ENCODE measurements around the gene LPP. TPM values are rescaled to one million over a fixed set of nuclear protein-coding genes. Genes with fewer than 3 reads are reported as not detected.
"Not testable (repeated sequence)": the region's sequence is repeated elsewhere in the genome, so short reads cannot be mapped to it uniquely, and the experiment has no call there.

Gene LPP
- total RNA-seq, 1 donor from 2014 or later = 63.6 TPM

DNA sequence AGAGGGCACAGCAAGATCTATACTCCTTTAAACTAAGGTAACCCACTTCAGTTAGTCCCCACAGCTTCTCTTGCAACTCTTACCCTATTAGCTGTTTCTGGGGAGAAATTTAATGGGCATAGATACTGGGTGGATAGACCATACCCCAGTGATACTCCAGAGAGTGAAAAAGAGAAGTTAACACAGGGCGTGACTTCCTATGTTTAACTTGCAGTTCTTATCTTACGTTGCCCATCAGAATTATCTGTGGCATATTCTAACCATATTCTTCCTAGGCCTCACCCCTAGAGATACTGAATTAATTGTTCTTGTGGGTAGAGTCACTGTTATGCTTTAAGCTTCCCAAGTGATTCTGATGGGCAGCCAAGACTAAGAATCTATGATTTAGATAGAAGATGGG lies 532.4 kb downstream of the LPP start:
- no peak for DNase-seq (ENCODE audit: low spot score)
- no peak for ATAC-seq

DNA sequence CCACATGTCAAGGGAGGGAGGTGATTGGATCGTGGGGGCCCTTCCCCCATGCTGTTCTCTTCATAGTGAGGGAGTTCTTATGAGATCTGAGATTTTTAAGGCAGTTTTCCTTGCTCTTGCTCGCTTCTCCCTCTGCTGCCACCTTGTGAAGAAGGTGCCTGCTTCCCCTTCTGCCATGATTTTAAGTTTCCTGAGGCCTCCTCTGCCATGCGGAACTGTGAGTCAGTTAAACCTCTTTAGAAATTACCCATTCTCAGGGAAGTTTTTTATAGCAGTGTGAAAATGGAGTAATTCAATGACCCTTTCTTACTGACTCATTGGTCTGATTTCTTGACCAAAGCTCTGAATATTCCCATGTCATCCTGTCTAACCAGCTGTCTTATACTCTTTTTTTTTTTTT lies 533.4 kb downstream of the LPP start:
- ATAC-seq = no peak
- no peak for DNase-seq (ENCODE audit: low spot score)

DNA sequence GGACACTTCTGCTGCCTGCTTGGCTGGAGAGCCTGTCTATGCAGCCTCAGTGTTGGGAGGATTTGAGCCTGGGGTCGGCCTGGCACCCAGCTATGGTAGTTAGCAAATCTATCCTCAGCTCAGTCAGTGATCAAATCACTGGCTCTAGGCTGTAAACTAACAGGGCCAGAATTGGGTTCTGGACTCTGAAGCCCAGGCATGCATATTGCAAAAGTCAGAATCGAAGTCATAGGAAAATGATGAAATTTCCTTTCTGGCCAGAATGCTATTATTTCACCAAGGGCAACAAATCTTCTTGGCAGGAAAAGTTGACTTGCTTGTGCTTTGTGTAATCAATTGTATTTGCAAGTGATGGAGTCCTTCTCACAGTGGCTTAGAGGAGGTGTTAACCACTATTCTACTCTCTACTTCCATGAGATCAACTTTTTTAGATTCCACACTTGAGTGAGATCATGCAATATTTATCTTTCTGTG lies 535.2 kb downstream of the LPP start:
- ATAC-seq (peak; percentile 81), DNase-seq (ENCODE audit: low spot score) (peak; percentile 64)

DNA sequence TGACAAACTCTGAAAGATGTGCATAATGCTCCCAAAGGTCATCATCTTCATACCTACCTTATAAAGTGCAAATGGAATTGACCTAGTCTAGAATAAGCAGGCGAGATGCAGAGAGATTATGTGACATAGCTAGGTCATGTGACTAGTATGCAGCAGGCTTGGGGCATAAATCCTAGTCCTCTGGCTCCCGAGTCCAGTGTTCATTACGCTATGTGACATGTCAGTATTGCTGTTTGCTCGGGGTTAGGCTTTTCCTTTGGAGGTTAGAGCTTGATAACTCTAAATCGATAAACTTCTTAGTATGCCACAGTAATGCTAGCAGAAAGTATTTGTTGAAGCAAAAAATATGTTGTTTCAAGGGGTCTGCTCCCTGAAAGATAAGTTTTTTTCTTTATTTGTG lies 536.1 kb downstream of the LPP start:
- peak; percentile 54 for DNase-seq (ENCODE audit: low spot score)

GRCh38 chr3:188691004-188691403 lies 537.0 kb downstream of the LPP start:
- DNase-seq (ENCODE audit: low spot score) (no peak), ATAC-seq (no peak)

More for the DNA sequence above, 536.1 kb downstream of the LPP start:
- peak; percentile 72 for ATAC-seq

GRCh38 chr3:188691665-188692064 lies 537.7 kb downstream of the LPP start:
- DNase-seq (ENCODE audit: low spot score) (no peak), ATAC-seq (no peak)

- DNase-seq (ENCODE audit: low spot score) (no peak), ATAC-seq (no peak)
Measured at GRCh38 chr3:188692700-188693099, 538.7 kb downstream of the LPP start.

GRCh38 chr3:188693435-188693834 lies 539.5 kb downstream of the LPP start:
- no peak for DNase-seq (ENCODE audit: low spot score)
- ATAC-seq = no peak

GRCh38 chr3:188695241-188695640 lies 541.3 kb downstream of the LPP start:
- DNase-seq (ENCODE audit: low spot score) = no peak
- no peak for ATAC-seq

DNA sequence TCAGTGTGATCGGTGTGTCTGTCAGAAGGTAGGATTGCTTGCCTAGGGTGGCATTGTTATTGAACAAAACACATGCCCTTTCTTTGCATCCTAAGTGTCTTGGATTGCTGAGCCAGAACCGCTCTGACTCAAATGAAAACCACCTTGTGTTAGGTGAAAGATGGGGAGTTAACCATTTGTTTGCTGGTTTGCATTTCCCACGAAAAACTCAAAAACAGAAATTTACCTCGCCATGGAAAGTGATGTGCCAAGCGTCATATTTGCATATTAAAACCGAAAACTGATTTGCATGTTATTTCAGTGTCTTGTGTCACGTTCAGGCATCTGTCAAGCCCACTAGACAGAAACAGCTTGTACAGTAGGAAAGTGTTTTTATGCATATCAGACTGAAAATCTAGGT lies 543.2 kb downstream of the LPP start:
- DNase-seq (ENCODE audit: low spot score) = no peak
- ATAC-seq = no peak

DNA sequence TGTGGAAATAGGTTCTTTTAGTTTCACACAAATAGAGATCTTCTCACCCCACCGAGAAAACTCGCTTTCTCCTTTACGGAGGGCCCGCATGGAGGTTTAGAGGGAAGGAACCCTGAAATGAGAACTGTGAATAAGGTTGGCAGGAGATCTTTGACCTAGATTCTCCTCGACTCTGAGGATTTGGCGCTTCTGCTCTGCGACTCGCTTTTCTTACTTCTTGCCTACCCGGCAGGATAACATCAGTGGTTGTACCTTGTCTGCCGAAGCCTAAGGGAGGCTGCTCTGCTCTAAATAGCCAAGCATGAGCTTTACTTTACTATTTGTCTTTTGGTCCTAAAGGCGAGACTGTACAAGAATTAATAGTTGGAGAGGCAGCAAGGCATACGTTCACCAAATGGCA lies 544.5 kb downstream of the LPP start:
- DNase-seq (ENCODE audit: low spot score) (no peak), ATAC-seq (no peak)

DNA sequence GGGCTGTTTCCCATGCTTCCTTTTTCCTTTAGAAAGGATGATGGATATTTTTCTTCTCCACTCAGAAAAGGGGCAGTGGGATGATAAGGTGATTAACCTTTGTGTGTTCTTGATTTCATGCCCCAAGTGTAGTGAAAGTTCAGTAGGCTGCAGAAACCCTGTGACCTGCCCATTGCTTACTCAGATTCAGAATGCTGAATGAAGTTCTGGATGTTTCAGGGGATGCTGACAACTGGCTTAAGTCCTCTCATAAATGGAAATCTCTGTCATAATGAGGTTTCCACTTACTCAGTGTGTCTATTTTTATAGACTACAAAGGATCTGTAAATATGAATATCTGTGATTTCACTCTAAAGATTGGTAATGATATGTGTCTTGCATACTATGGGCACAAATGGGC lies 546.5 kb downstream of the LPP start:
- ATAC-seq = no peak

DNA sequence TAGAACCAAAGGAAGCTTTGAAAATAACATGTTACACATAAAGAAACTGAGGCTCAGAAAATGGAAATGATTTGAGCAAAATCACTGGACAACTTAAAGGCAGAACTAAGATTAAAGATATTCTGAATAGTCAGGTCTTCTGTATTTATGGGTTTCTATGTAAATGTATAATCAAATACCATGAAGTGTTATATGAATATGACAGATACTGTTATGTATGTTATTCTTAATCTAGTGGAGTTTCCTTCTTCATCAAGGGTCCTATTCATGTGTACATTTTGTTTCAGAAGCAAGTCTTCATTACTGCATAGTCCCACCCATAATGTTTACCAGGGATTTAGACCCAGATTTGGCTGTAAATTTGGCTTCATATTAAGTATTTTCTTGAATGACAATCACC lies 547.0 kb downstream of the LPP start:
- no peak for ATAC-seq

More for the DNA sequence above, 546.5 kb downstream of the LPP start:
- DNase-seq (ENCODE audit: low spot score) = no peak

DNA sequence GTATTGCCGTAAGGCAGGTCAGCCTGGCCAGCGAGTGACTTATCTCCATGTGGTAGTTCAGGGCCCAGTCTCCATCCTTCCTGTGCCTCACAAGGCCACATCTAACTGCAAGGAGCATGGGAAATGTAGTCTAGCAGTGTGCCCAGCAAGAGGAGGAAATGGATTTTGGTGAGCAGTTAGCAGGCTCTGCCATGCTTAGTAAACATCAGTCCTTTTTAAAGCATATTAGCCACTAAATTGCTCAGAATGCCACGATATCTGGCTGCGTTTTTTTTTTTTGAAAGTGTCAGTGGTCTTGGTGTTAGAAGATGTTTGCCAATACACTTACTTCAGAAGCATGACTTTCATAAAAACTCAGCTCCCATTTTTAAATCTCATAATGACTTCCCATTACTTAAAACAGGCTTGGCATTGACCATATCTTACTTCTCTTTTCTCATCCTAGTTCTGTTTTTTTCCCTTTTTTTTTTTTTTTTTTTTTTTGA lies 547.6 kb downstream of the LPP start:
- DNase-seq (ENCODE audit: low spot score) = no peak
- ATAC-seq = no peak

More for the DNA sequence above, 547.0 kb downstream of the LPP start:
- DNase-seq (ENCODE audit: low spot score) = no peak

GRCh38 chr3:188702028-188702427 lies 548.1 kb downstream of the LPP start:
- ATAC-seq; DNase-seq (ENCODE audit: low spot score): not testable (repeated sequence)

DNA sequence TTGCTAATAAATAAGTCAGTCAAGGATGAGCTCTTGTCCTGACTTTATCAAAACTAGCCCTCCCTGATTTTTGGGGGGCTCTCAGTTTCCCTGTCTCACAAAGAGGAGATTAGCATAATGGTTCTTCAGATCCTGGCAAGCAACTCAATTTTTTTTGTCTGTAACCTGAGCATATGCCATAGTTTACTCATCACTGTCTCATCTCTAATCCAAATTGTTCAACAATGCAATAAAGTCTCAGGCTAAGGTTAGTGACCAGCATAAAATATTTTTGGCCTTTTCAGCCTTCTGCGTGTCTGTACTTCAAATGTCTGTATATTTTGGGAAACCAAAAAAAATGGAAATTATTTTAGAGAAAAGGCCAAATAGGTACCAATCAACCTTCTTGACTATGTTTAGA lies 552.2 kb downstream of the LPP start:
- no peak for DNase-seq (ENCODE audit: low spot score)
- no peak for ATAC-seq

DNA sequence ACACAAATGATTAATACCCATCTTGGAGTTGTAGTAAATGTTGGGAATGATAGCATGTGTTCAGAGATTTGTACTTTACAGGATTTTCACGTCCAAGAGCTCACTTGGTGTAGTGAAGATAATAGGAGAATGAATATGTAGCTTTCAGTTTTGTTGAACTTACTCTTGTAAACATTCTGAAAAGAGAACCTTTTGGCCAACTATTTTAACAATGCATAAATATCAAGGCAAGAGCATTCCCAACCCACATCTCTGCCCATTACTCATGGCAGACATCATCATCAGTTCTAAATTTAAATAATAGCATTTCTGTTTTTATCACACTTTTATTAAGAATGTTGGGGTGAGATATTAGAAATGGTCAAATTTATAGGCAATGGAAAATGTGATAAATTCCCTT lies 552.6 kb downstream of the LPP start:
- no peak for DNase-seq (ENCODE audit: low spot score)
- no peak for ATAC-seq

GRCh38 chr3:188707381-188708288 lies 553.7 kb downstream of the LPP start:
- ATAC-seq (no peak), DNase-seq (ENCODE audit: low spot score) (no peak)

GRCh38 chr3:188711881-188712247 lies 557.9 kb downstream of the LPP start:
- ATAC-seq (peak; percentile 41), DNase-seq (ENCODE audit: low spot score) (no peak)

DNA sequence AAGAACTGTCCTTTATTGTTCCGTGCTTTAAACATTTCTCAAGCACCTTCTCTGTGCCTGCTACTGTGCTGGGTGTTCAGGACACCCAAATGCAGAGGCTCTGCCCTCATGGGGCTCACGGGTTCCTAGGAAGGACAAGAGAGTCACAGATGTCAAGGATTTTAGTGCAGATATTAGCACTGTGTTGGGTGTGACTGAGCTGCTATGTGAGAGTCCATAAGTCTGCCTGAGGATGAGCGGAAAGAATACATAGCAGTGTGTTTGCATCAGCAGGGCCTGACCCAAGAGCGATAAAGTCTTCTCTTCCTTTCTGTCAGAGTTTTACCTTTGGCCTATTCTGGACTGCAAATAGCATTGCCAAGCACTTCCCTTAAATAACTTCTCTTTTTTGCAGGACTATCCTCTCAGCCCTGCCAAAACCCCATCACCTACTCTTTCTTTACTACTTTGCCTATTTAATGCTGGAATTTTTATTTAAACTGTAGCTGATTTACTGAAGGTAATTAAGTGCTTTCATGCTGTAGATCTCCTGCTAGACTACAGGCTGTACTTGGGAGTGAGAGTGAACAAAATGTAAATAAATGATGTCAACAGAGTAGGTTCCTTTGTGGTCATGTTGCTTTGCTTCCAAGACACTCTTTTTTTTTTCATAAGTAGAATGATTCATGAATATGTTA lies 558.4 kb downstream of the LPP start:
- ATAC-seq (peak; percentile 94), DNase-seq (ENCODE audit: low spot score) (no peak)

- DNase-seq (ENCODE audit: low spot score) (no peak), ATAC-seq (no peak)
Measured at GRCh38 chr3:188712991-188713390, 559.0 kb downstream of the LPP start.

DNA sequence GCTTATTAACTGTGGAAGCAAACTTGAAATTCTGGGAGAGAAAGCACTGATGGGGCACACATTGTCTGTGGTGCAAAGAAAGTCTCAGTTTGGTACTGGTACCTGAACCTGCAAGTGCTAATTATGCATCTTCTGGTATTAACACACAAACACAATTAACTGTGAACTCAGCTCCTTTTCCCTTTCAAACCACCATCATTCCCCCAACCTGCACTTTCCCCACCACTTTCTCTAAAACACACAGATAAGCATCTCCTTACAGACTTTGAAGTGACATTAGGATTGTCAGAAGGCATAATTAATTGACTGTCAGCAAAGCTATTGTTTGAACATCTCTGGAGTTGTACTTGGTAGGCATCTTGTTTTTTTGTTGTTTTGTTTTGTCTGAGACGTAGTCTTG lies 565.6 kb downstream of the LPP start:
- DNase-seq (ENCODE audit: low spot score) = no peak
- no peak for ATAC-seq

Measured in left lobe of liver (tissue), 2 donors.